T-cell (primary cell): ENCODE measurements around the gene PCNX2. TPM values are rescaled to one million over a fixed set of nuclear protein-coding genes. Genes with fewer than 3 reads are reported as not detected.

ENCODE experiments used
- ATAC-seq, 4 experiments: fragments of 200-7000 bp in 3 of 4; fragments of 150-1000 bp in 1 of 4; cut with Tn5 transposase; replicated peaks in 1 of 4; 1 replicate in 3 of 4; 2 replicates in 1 of 4; pipeline ENCODE4 v1.10.0; 2021; ENCODE audit warnings: moderate library complexity in 3 of 4, mild to moderate bottlenecking in 2 of 4, moderate number of reproducible peaks in 1 of 4
- CTCF ChIA-PET, 2 donors: fragments of 300-600 bp; sonication (Branson Sonifier 250); formaldehyde crosslinking; loops; one replicate each; lab custom pipeline; 2022; ENCODE audit warnings: antibody characterized with exemption in 2 of 2; lab: Charles Lee
- POLR2A ChIA-PET, 2 donors: fragments of 300-600 bp; sonication (Branson Sonifier 250); formaldehyde crosslinking; loops; one replicate each; lab custom pipeline; 2022; ENCODE audit warnings: antibody characterized with exemption in 2 of 2; lab: Charles Lee
- DNase-seq, 35 experiments: peaks; one replicate each; pipeline versions ENCODE4 v3.0.0 to v3.0.0-alpha.2; 2013 to 2023
- H3K27ac ChIP-seq: one replicate; pipeline ENCODE4 v1.5.1; 2013; ENCODE audit warnings: low read length
- H3K27me3 ChIP-seq, 2 experiments: replicated peaks in 1 of 2; 1 replicate in 1 of 2; 2 replicates in 1 of 2; pipeline versions ENCODE4 v1.6.1 to v1.7.0; 2013; ENCODE audit warnings: low read length in 1 of 2, mixed read lengths in 1 of 2; ENCODE audit not compliant: control insufficient read depth in 2 of 2, insufficient read depth in 2 of 2; ENCODE audit errors: extremely low read depth in 1 of 2
- H3K36me3 ChIP-seq, 2 donors: 1 replicate in 1 of 2; 2 replicates in 1 of 2; pipeline versions ENCODE4 v1.6.1 to v1.7.0; 2013; ENCODE audit warnings: low read length in 1 of 2; ENCODE audit not compliant: control insufficient read depth in 2 of 2, insufficient read depth in 1 of 2; ENCODE audit errors: extremely low read depth in 1 of 2
- H3K4me1 ChIP-seq, 2 experiments: 1 replicate in 1 of 2; 2 replicates in 1 of 2; pipeline versions ENCODE4 v1.6.1 to v1.7.0; 2013; ENCODE audit warnings: low read length in 2 of 2, mixed read lengths in 1 of 2; ENCODE audit not compliant: insufficient read depth in 2 of 2, control insufficient read depth in 1 of 2; ENCODE audit errors: extremely low read depth in 1 of 2
- H3K4me3 ChIP-seq, 2 donors: 1 replicate in 1 of 2; 2 replicates in 1 of 2; pipeline versions ENCODE4 v1.5.1 to v1.7.0; 2013; ENCODE audit warnings: mild to moderate bottlenecking in 2 of 2, low read length in 1 of 2, moderate library complexity in 1 of 2; ENCODE audit not compliant: control insufficient read depth in 1 of 2; ENCODE audit errors: extremely low read depth in 1 of 2
- H3K9me3 ChIP-seq: 2 replicates; pipeline ENCODE4 v1.7.0; 2013
- H3K27ac Mint-ChIP-seq, 2 donors: one replicate each; pipeline ENCODE4 v1.8.0; 2020 to 2021; ENCODE audit warnings: mild to moderate bottlenecking in 2 of 2, mixed read lengths in 2 of 2
- H3K27me3 Mint-ChIP-seq, 2 donors: one replicate each; pipeline ENCODE4 v1.8.0; 2021 to 2022; ENCODE audit warnings: mixed read lengths in 2 of 2
- H3K36me3 Mint-ChIP-seq: one replicate; pipeline ENCODE4 v1.8.0; 2021; ENCODE audit warnings: mixed read lengths
- H3K4me1 Mint-ChIP-seq, 3 donors: one replicate each; pipeline ENCODE4 v1.8.0; 2020 to 2022; ENCODE audit warnings: mixed read lengths in 3 of 3, mild to moderate bottlenecking in 1 of 3
- H3K4me3 Mint-ChIP-seq, 3 donors: one replicate each; pipeline ENCODE4 v1.8.0; 2020 to 2022; ENCODE audit warnings: mild to moderate bottlenecking in 3 of 3, mixed read lengths in 3 of 3, moderate library complexity in 3 of 3
- H3K9me3 Mint-ChIP-seq, 3 donors: one replicate each; pipeline ENCODE4 v1.8.0; 2020 to 2022; ENCODE audit warnings: mixed read lengths in 3 of 3
- WGBS: methylation state at CpG from one replicate; pipeline ENCODE4 v1.1.5; 2013; ENCODE audit warnings: missing lambda C conversion rate; ENCODE audit not compliant: insufficient coverage; 5-methylcytosine and 5-hydroxymethylcytosine counted together
- total RNA-seq, 35 experiments: library from RNA in 6 of 35; stranded (reverse) in 6 of 35; fragments of 120-200 nt in 1 of 35; gene quantifications; one replicate each; pipeline versions ENCODE4 v1.2.1 to v1.2.4 and lab custom pipeline; 2013 to 2026

The PCNX2 gene
- total RNA-seq, 5 donors from 2014 or later (not counting 1 experiment from before 2014, with no cell fraction given), result 47.2 to 91.7 (median 68.6) TPM

DNA sequence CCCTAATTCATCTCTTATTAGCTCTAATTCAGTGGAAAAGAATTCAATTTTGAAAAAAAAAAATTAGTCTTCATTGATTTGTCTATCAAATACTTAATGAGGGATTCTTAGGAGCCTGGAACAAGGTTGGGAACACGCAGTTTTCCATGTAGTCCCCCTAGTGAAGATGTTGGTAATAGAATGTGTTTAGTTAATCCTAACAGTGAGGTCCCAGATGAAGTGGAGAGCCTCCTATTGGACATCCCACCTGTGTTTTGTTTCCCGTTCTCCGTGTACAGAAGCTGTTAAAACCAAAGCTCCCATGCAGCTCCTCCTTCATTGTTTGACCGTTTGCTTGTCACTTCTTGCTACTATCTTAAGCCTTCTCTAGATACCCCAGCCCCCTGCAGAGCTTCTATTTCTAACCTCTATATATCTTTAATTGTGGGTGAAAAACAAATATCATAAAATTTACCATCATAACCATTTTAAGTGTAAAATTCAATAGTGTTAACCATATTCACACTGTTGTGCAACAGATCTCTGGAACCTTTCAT, 67.5 kb downstream of the PCNX2 start:
- no peaks in the 10 kb centered on the region for H3K27me3 Mint-ChIP-seq
- H3K4me1 Mint-ChIP-seq, result no peaks in the 10 kb centered on the region
- 100% methylated on average over 1 of the region's 4 CpGs for WGBS
- Histone ChIP-seq H3K27ac (no peak overlapping the region), H3K4me1 (no peaks in the 10 kb centered on the region), H3K9me3 (no peaks in the 10 kb centered on the region), H3K4me3 (no peak overlapping the region), H3K36me3 (peaks cover 0 to 23% of the 10 kb centered on the region in 2 donors), H3K27me3 (no peaks in the 10 kb centered on the region)
- H3K4me3 Mint-ChIP-seq, result no peak overlapping the region
- H3K9me3 Mint-ChIP-seq, result no peaks in the 10 kb centered on the region
- H3K27ac Mint-ChIP-seq, result peak overlapping the region in 1 of 2 donors; percentile 25
- POLR2A ChIA-PET, result interaction anchor here in 1 of 2 donors (0.7 kb wide), 1 partner anchor 98 kb away, joined by 4 read pairs; no protein-coding TSS in a partner anchor
- no peak for DNase-seq
- no peak for ATAC-seq
- CTCF ChIA-PET, result interaction anchor here in 1 of 2 donors (0.6 kb wide), 1 partner anchor 143 kb away, joined by 3 read pairs; no protein-coding TSS in a partner anchor
- H3K36me3 Mint-ChIP-seq, result peaks cover 41% of the 10 kb centered on the region

DNA sequence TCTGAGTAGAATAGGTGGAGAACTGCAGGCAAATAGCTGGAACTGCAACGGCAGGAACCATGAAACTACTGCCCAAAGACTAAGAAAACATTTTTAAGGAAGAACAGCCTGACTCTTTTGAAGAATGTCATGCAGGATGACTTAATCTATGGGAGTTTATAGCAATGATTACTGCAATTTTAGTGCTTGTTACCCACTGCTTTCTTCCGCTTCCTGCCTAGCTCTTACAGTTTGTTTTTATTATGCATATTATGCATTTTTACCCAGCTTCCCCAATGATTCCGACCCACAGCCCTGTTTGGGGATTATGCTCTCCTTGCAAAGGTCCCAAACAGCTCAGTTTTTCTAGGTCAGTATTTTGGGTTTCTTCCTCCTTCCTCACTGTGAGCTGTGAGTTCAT, 71.2 kb downstream of the PCNX2 start:
- no CpG with 5 or more reads among the region's 3 CpGs for WGBS

GRCh38 chr1:233217832-233218231, 77.7 kb downstream of the PCNX2 start:
- H3K36me3 ChIP-seq, result peaks cover 0 to 13% of the 10 kb centered on the region in 2 donors
- Mint-ChIP-seq H3K27ac (no peak overlapping the region), H3K4me3 (no peak overlapping the region), H3K36me3 (peaks cover 39% of the 10 kb centered on the region), H3K4me1 (no peaks in the 10 kb centered on the region), H3K9me3 (no peaks in the 10 kb centered on the region), H3K27me3 (no peaks in the 10 kb centered on the region)
- H3K4me3 ChIP-seq, result no peak overlapping the region
- POLR2A ChIA-PET, result no interaction called here
- ATAC-seq, result no peak
- H3K4me1 ChIP-seq, result no peaks in the 10 kb centered on the region
- H3K27ac ChIP-seq, result no peak overlapping the region
- DNase-seq, result no peak
- H3K27me3 ChIP-seq, result no peaks in the 10 kb centered on the region
- no peaks in the 10 kb centered on the region for H3K9me3 ChIP-seq
- WGBS, result no CpG with 5 or more reads among the region's 5 CpGs
- CTCF ChIA-PET, result interaction anchor here in 1 of 2 donors (0.7 kb wide), 1 partner anchor 1395 kb away, joined by 3 read pairs; no protein-coding TSS in a partner anchor

More for the DNA sequence above, 71.2 kb downstream of the PCNX2 start:
- Histone ChIP-seq H3K4me1 (no peaks in the 10 kb centered on the region), H3K27ac (no peak overlapping the region), H3K27me3 (no peaks in the 10 kb centered on the region), H3K9me3 (no peaks in the 10 kb centered on the region), H3K36me3 (peaks cover 0 to 25% of the 10 kb centered on the region in 2 donors), H3K4me3 (no peak overlapping the region)
- DNase-seq (no peak), ATAC-seq (no peak)
- H3K27ac Mint-ChIP-seq, result no peak overlapping the region
- H3K4me3 Mint-ChIP-seq, result no peak overlapping the region
- CTCF ChIA-PET, result interaction anchor here in 1 of 2 donors (0.5 kb wide), 1 partner anchor 8 kb away, joined by 3 read pairs; no protein-coding TSS in a partner anchor
- no peaks in the 10 kb centered on the region for H3K27me3 Mint-ChIP-seq
- POLR2A ChIA-PET, result no interaction called here
- peaks cover 38% of the 10 kb centered on the region for H3K36me3 Mint-ChIP-seq
- H3K4me1 Mint-ChIP-seq, result no peaks in the 10 kb centered on the region
- no peaks in the 10 kb centered on the region for H3K9me3 Mint-ChIP-seq

DNA sequence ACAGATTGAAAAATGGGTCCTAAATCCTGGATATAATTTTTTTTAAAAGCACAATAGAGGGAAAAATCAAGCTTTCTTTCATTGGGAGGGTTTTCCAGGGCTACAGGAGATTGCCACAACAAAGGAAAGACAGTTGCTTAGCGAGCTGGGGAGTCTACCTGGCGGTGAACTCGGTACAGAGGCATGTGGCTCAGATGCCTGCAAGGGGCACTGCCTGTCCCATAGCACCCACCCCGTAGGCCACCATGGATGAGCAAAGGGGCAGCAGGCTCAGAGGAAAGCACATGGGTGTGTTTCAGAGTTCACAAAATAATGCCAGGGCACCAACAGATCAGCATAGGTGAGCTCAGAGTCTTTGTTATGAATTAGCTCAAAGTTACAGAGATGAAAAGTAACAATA, 79.5 kb downstream of the PCNX2 start:
- Mint-ChIP-seq H3K4me3 (no peak overlapping the region), H3K9me3 (no peaks in the 10 kb centered on the region), H3K27ac (no peak overlapping the region), H3K36me3 (peaks cover 55% of the 10 kb centered on the region), H3K27me3 (no peaks in the 10 kb centered on the region), H3K4me1 (no peaks in the 10 kb centered on the region)
- no peak overlapping the region for H3K27ac ChIP-seq
- H3K36me3 ChIP-seq, result peaks cover 0 to 14% of the 10 kb centered on the region in 2 donors
- H3K9me3 ChIP-seq, result no peaks in the 10 kb centered on the region
- H3K27me3 ChIP-seq, result no peaks in the 10 kb centered on the region
- 97% methylated on average over 4 of the region's 4 CpGs for WGBS
- H3K4me3 ChIP-seq, result no peak overlapping the region
- POLR2A ChIA-PET, result no interaction called here
- H3K4me1 ChIP-seq, result no peaks in the 10 kb centered on the region
- CTCF ChIA-PET, result interaction anchor here in 1 of 2 donors (0.6 kb wide), 1 partner anchor 8 kb away, joined by 3 read pairs; no protein-coding TSS in a partner anchor
- ATAC-seq (no peak), DNase-seq (no peak)

- peaks cover 54% of the 10 kb centered on the region for H3K36me3 Mint-ChIP-seq
- no peaks in the 10 kb centered on the region for H3K9me3 Mint-ChIP-seq
- Histone ChIP-seq H3K4me3 (no peak overlapping the region), H3K9me3 (no peaks in the 10 kb centered on the region), H3K27ac (no peak overlapping the region), H3K36me3 (peaks cover 0 to 16% of the 10 kb centered on the region in 2 donors), H3K4me1 (no peaks in the 10 kb centered on the region), H3K27me3 (no peaks in the 10 kb centered on the region)
- ChIA-PET CTCF (no interaction called here), POLR2A (interaction anchor here in 1 of 2 donors (0.7 kb wide), 1 partner anchor 165 kb away, joined by 3 read pairs; no protein-coding TSS in a partner anchor)
- DNase-seq (no peak), ATAC-seq (no peak)
- no peak overlapping the region for H3K27ac Mint-ChIP-seq
- no peak overlapping the region for H3K4me3 Mint-ChIP-seq
- H3K4me1 Mint-ChIP-seq, result no peaks in the 10 kb centered on the region
- H3K27me3 Mint-ChIP-seq, result no peaks in the 10 kb centered on the region
- WGBS, result no CpG with 5 or more reads among the region's 3 CpGs
These were observed 80.3 kb downstream of the PCNX2 start for GRCh38 chr1:233215135-233215760.

DNA sequence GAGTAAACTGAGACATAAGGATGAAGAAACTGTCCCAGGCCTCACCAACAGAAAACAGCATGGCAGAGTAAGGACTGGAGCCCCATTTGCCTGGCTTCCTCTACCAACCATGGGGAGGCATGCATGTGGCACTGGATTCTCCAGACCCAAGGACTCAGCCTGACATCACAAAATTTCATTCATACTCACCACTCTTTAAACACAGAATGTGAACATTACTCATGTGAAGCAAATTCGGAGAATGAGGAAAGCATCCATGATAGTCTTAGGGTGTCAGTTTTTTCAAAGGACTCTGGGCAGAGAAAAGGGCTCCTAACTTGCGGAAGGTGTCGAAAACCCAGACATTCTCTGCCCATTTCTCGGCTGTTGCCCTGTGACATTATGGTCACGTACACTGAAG, 83.9 kb downstream of the PCNX2 start:
- ATAC-seq (no peak), DNase-seq (no peak)
- Mint-ChIP-seq H3K4me3 (no peak overlapping the region), H3K4me1 (no peaks in the 10 kb centered on the region), H3K36me3 (peaks cover 54% of the 10 kb centered on the region), H3K9me3 (no peaks in the 10 kb centered on the region), H3K27me3 (no peaks in the 10 kb centered on the region), H3K27ac (no peak overlapping the region)
- H3K27ac ChIP-seq, result no peak overlapping the region
- no peaks in the 10 kb centered on the region for H3K4me1 ChIP-seq
- ChIA-PET CTCF (no interaction called here), POLR2A (no interaction called here)
- no peaks in the 10 kb centered on the region for H3K9me3 ChIP-seq
- peaks cover 0 to 14% of the 10 kb centered on the region in 2 donors for H3K36me3 ChIP-seq
- no peaks in the 10 kb centered on the region for H3K27me3 ChIP-seq
- H3K4me3 ChIP-seq, result no peak overlapping the region
- 100% methylated on average over 1 of the region's 5 CpGs for WGBS
